Smooth muscle cell (in vitro differentiated cells): ENCODE data around the gene ADGRF3. TPM values are rescaled to one million over a fixed set of nuclear protein-coding genes. Genes with fewer than 3 reads are reported as not detected.
A peak's percentile ranks its signal among the peaks of the same experiment; 100 is the strongest.

Source experiments
- DNase-seq: peaks from one replicate; lab custom pipeline; 2025; ENCODE audit not compliant: unreplicated experiment; lab: John Stamatoyannopoulos, UW
- H2AFZ ChIP-seq: fragments of 200-600 bp; sonication (generic); 2 replicates; pipeline ENCODE4 v1.6.0; 2016; ENCODE audit warnings: antibody characterized with exemption, low read depth, mild to moderate bottlenecking
- H3F3A ChIP-seq: fragments of 200-600 bp; sonication (generic); 2 replicates; pipeline ENCODE4 v1.6.0; 2017; ENCODE audit warnings: antibody characterized with exemption, low read depth
- H3K27ac ChIP-seq: fragments of 200-600 bp; sonication (generic); 2 replicates; pipeline ENCODE4 v1.5.1; 2016; ENCODE audit warnings: low read depth, mild to moderate bottlenecking
- H3K27me3 ChIP-seq: fragments of 200-600 bp; sonication (generic); 2 replicates; pipeline ENCODE4 v1.6.1; 2016; ENCODE audit warnings: low read depth, mild to moderate bottlenecking
- H3K36me3 ChIP-seq: fragments of 200-600 bp; sonication (generic); 2 replicates; pipeline ENCODE4 v1.5.1; 2016; ENCODE audit warnings: low read depth
- H3K4me1 ChIP-seq: fragments of 200-600 bp; sonication (generic); 2 replicates; pipeline ENCODE4 v1.5.1; 2016; ENCODE audit warnings: low read depth
- H3K4me2 ChIP-seq: fragments of 200-600 bp; sonication (generic); 2 replicates; pipeline ENCODE4 v1.6.0; 2016; ENCODE audit warnings: mild to moderate bottlenecking
- H3K4me3 ChIP-seq: fragments of 200-600 bp; sonication (generic); 2 replicates; pipeline ENCODE4 v1.5.1; 2016; ENCODE audit warnings: mild to moderate bottlenecking
- H3K79me2 ChIP-seq: fragments of 200-600 bp; sonication (generic); 2 replicates; pipeline ENCODE4 v1.6.0; 2016; ENCODE audit warnings: low read depth, mild to moderate bottlenecking
- H3K9ac ChIP-seq: fragments of 200-600 bp; sonication (generic); 2 replicates; pipeline ENCODE4 v1.6.0; 2016; ENCODE audit warnings: low read depth
- H3K9me3 ChIP-seq: fragments of 200-600 bp; sonication (generic); replicated peaks from 2 replicates; pipeline ENCODE4 v1.5.1; 2016; ENCODE audit warnings: low read depth
- H4K20me1 ChIP-seq: fragments of 200-600 bp; sonication (generic); 2 replicates; pipeline ENCODE4 v1.6.0; 2016; ENCODE audit warnings: low read depth
- WGBS: methylation state at CpG from one replicate; pipeline ENCODE4 v1.1.7; 2016; ENCODE audit warnings: low lambda C conversion rate; 5-methylcytosine and 5-hydroxymethylcytosine counted together
- polyA plus RNA-seq: library from polyadenylated mRNA; unstranded; fragments of >200 nt; fragmentation: Nextera tagmentation; extraction: Ambion mirVana; gene quantifications from 2 replicates; pipeline ENCODE4 v1.2.1, GENCODE V29; 2016
- total RNA-seq: library from RNA; depleted of rRNA; stranded (reverse); fragments of >200 nt; gene quantifications from 2 replicates; pipeline ENCODE4 v1.2.3, GENCODE V29; 2014
- TF ChIP-seq, protein P1 (sequence below): fragments of 200-600 bp; sonication (generic); IDR thresholded peaks from 2 replicates; pipeline ENCODE4 v1.5.1; 2017; ENCODE audit warnings: borderline replicate concordance, mild to moderate bottlenecking, antibody characterized with exemption; ENCODE audit not compliant: insufficient read depth, poor library complexity, severe bottlenecking

The ADGRF3 gene
- total and polyA plus RNA-seq, 2 experiments from 2014 or later: 0.06 TPM; not detected in 1

DNA sequence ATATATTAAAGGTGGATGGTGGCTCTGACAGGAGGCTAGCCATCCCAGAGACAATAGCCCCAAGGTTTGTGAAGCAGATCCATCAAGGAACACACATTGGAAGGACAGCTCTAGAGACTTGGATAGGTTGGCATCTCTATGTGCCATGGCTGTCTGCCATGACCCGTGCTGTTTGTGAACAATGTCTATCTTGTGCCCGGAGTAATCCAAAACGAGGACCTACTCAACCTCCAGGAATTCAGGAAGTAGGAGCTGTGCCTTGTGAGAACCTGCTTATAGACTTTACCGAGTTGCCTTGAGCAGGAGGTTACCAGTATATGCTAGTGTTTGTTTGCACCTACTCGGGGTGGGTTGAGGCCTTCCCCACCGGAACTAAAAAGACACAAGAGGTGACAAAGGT, 43.7 kb downstream of the ADGRF3 start:
- H3K4me2 ChIP-seq: no peak overlapping the region
- TF ChIP-seq, protein P1, sequence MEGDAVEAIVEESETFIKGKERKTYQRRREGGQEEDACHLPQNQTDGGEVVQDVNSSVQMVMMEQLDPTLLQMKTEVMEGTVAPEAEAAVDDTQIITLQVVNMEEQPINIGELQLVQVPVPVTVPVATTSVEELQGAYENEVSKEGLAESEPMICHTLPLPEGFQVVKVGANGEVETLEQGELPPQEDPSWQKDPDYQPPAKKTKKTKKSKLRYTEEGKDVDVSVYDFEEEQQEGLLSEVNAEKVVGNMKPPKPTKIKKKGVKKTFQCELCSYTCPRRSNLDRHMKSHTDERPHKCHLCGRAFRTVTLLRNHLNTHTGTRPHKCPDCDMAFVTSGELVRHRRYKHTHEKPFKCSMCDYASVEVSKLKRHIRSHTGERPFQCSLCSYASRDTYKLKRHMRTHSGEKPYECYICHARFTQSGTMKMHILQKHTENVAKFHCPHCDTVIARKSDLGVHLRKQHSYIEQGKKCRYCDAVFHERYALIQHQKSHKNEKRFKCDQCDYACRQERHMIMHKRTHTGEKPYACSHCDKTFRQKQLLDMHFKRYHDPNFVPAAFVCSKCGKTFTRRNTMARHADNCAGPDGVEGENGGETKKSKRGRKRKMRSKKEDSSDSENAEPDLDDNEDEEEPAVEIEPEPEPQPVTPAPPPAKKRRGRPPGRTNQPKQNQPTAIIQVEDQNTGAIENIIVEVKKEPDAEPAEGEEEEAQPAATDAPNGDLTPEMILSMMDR: no peak
- no peak overlapping the region for H3K4me3 ChIP-seq
- peaks cover 35% of the 10 kb centered on the region for H3K4me1 ChIP-seq
- no peak for DNase-seq
- no peak overlapping the region for H3K27ac ChIP-seq
- WGBS: 90% methylated on average over 6 of the region's 6 CpGs
- no peaks in the 10 kb centered on the region for H3K36me3 ChIP-seq
- no peaks in the 10 kb centered on the region for H4K20me1 ChIP-seq
- H3K9me3 ChIP-seq: no peaks in the 10 kb centered on the region
- peaks cover 3% of the 10 kb centered on the region for H3F3A ChIP-seq
- no peaks in the 10 kb centered on the region for H3K79me2 ChIP-seq
- H2AFZ ChIP-seq: no peak overlapping the region
- H3K27me3 ChIP-seq: no peaks in the 10 kb centered on the region
- no peak overlapping the region for H3K9ac ChIP-seq

GRCh38 chr2:26300234-26300925, 46.2 kb downstream of the ADGRF3 start:
- Histone ChIP-seq H2AFZ (peak overlapping the region; percentile 67), H3K9me3 (no peaks in the 10 kb centered on the region), H3K79me2 (no peaks in the 10 kb centered on the region), H3K4me1 (peaks cover 33% of the 10 kb centered on the region), H3K27me3 (no peaks in the 10 kb centered on the region), H3K36me3 (no peaks in the 10 kb centered on the region), H3F3A (peaks cover 3% of the 10 kb centered on the region), H4K20me1 (no peaks in the 10 kb centered on the region), H3K27ac (peak overlapping the region; percentile 30), H3K4me3 (peak overlapping the region; percentile 67), H3K4me2 (peak overlapping the region; percentile 98), H3K9ac (no peak overlapping the region)
- no peak for DNase-seq
- TF ChIP-seq, protein P1: no peak
- WGBS: 44% methylated on average over 22 of the region's 22 CpGs

DNA sequence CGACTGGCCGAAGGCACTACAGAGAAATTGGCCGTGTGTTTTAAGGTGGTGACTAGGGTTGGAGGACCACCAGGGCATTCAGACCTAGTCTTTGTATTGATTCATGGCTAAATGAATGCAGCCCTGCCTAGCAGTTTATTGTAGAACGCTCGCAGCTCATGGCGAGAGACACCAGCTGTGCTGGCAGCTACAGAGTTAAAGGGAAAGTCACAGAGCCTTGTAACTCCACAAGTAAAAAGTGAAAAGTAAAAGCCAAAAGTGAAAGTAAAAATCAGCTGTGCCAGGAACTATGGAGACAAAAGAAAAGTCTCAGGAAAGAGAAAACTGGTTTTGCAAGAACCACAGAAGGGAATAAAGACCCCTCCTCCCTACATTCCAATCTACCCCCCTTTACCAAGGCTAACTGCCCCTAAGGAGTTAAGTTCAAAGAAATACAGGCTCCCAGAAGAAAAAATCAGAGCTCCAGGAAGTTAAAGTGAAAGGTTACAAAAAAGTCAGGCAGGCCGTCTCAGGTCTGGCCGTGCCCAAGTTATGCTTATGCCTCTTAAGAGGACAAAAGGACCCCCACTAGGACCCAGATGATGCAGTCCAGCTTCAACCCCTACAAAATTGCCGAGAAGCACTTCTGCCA, 47.0 kb downstream of the ADGRF3 start:
- H3K4me3 ChIP-seq: peak overlapping the region; percentile 67
- no peaks in the 10 kb centered on the region for H3K27me3 ChIP-seq
- H3K79me2 ChIP-seq: no peaks in the 10 kb centered on the region
- H3K9ac ChIP-seq: peak overlapping the region; percentile 74
- peaks cover 33% of the 10 kb centered on the region for H3K4me1 ChIP-seq
- H3K27ac ChIP-seq: peak overlapping the region; percentile 30
- H4K20me1 ChIP-seq: no peaks in the 10 kb centered on the region
- H3K9me3 ChIP-seq: no peaks in the 10 kb centered on the region
- peaks cover 3% of the 10 kb centered on the region for H3F3A ChIP-seq
- 4% methylated on average over 9 of the region's 9 CpGs for WGBS
- H3K4me2 ChIP-seq: peak overlapping the region; percentile 98
- no peak for DNase-seq
- TF ChIP-seq, protein P1: no peak
- H3K36me3 ChIP-seq: no peaks in the 10 kb centered on the region
- peak overlapping the region; percentile 57 for H2AFZ ChIP-seq
